T-helper 1 cell (primary cell): Measurements from ENCODE around the gene USH2A.

Experiments used
- DNase-seq, 5 donors: peaks; one replicate each; pipeline ENCODE4 v3.0.0-alpha.2; 2012 to 2020

Gene USH2A

DNA sequence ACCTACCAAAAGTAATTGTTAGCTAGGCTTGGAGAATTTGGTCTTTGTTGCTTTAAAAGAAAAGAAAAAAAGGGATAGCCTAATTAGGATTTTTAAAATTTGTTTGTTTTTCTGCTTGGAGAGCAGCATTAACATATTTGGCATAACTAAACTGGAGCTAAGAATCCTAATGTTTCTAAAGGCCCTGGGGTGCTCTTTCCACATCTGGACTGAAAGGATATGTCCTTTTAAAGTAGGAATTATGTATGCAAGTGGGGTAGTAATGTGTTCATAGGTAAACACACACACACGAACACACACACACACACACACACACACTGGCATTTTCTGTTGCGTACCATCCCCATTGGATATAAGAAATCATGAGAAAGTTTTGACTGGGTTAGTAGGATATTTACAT is 742.2 kb downstream of the USH2A start:
- no peak for DNase-seq

DNA sequence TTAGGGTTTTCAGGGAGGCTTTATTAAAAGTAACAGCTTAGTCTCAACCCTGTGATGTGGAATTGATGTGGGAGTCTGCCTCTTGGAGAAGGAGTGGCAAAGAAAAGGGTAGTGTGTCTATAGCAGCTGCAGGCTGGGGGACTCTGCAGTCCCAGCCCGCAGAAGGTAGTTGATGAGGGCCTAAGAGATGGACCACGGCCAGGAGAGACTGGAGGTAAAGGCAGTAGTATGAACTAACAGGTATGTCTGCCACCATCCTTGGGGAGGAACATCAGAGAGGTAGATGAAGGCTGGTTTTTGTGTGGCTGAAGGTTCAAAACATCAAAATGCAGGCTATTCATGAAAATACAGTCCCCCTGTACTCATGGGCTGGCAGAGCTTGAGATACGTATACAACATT is 744.0 kb downstream of the USH2A start:
- no peak for DNase-seq

DNA sequence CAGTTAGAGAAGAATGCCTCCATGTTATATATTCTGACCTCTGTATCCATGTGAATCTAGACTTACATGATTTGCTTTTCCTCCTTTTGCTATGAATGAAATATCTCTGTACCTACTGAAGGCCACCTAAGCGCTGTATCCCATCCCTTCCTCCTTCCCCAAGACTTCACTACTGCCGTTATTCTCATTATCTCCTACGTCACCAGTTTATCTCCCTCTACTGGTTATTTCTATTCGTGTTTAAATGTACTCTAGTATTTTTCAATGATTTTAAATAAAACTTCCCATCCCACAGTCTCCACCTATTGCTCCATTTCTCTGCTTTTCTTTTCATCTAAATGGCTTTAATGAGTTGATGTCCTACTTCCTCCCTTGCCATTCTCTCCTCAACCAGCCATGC is 746.1 kb downstream of the USH2A start:
- DNase-seq: no peak

DNA sequence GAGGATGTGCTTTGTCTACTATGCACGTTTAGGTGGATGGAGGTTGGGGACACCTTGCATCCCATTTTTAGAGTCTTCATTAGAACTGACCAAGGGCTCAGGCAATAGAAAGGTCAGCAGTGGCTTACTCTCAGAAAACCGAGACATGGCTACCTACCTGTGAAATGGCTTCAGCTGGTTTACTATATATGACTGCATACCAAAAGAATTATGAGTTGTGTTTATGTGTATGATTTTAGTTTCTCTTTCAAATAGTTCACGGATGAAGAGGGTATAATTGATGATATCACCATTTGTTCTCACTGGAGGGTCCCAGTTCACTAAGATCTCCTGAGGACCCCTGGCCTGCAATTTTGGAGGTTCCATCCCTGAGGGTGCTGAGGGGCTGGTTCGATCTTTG is 749.3 kb downstream of the USH2A start:
- DNase-seq: no peak

DNA sequence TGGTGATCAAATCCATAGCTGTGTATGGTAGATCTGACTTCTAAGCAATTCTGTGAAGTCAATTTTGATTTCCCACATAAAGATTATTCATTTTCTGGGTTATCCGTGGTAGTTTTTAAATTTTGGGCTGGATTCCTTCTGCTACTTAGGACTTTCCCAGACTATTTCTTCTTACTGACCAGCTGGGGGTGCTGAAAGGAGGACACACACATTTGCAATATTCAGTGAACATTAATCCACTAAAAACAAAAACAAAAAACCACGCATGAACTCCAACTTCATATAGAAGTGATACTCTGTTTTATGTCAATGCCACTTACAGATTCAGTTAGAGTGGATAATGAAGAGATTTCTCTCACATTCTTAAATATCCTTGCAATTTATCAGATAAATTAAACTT is 750.8 kb downstream of the USH2A start:
- DNase-seq: no peak

DNA sequence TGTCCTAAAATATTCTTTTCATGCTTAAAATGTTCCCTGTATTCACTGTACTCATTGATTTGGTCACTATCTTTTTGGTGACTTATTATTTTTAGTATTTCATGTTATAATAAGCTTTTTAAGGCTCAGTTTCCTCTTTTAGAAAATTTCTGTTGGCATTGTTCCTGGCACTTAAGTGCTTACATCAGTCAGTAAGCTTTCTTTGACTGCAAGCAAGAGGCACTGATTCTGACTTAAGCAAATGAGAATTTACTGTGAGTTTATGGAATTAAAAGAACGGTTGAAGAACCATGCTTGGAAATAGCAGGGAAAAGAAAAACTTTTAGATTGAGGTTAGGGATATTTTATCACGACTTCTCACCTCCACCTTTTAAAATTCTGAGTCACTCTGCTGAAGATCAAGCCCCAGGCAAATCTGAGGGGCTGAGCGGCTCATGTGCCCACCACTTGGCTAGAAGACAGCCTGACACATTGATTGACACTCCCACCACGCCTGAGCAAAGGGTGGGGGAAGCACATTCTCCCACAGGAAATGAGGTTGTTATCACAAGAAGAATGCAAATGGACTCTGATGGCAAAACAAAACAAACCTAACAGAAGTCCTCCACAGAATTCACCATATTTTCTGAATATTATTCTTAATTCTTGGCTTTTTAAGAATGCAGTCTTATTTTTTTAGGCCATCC is 753.3 kb downstream of the USH2A start:
- DNase-seq: no peak

DNA sequence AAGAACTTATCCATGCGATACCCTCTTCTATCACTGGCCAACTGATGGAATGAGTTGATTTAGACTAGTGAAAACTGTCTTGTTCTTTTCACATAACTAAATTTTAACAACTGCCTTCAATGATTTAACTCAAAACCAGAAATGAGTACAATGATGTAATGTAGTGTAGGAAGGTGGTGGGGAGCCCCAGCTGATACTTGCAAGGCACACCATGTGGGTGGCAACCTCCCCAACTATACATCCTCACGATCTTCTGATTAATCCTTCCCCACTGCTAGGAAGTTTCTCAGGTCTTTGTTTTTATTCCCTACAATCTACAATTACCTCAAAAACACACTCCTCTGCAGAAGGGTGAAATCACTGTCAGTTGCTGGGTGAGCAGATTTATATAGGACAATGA is 755.5 kb downstream of the USH2A start:
- DNase-seq: no peak

DNA sequence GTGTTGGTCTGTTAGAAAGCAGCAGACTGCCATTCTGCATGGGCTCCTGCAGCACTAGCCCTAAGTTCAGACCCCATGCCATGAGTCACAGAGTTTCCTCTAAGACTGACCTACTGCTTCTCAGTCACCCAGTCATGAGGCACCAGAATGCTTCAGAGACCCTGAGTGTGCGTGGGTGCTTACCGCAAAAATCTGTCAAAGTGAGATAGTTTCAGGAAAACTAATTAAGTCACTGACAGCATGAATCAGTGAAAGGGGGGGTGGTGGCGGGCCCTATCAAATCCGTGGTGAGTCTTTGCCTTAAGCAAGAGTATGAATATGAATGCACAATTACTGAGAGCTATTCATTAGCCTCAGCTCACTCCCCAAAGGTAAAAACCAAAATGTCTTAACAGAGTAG is 758.0 kb downstream of the USH2A start:
- DNase-seq: no peak

DNA sequence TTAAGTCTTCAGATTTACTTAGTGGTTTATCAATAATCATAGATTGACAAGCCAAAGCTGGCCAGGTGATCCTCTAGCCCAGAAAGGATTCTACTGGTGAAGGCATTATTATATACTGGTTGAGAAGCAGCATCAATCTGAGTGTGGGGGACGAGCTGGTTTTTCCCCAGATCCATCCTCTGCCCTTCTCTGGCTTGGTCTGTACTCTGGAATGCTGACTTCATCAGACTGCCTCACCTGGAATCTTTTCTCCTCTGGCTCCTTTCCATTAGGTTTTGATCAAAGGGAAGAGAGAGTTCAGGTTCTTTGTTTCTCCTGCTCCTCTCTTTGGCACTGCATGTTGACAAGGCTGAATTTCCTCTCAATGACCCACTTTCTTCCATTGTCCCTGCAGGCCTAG is 762.2 kb downstream of the USH2A start:
- no peak for DNase-seq

DNA sequence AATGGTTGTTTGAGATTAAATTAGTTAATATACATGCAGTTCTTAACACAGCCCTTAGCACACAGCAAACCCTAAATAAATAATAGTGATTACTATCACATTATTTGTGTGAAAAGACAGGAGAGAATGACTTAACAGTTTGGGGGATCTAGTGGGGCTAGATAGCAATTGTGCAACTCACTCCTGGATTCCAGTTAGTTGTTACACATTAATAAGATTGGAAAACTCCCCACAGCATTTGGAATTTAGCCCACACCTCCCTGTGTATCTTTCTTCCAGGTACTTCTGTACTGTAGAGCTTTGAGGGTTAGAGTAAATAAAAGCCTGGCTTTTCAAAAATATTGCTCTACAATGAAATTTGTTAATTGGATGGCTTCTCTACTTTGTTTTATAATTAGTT is 763.0 kb downstream of the USH2A start:
- DNase-seq: no peak

DNA sequence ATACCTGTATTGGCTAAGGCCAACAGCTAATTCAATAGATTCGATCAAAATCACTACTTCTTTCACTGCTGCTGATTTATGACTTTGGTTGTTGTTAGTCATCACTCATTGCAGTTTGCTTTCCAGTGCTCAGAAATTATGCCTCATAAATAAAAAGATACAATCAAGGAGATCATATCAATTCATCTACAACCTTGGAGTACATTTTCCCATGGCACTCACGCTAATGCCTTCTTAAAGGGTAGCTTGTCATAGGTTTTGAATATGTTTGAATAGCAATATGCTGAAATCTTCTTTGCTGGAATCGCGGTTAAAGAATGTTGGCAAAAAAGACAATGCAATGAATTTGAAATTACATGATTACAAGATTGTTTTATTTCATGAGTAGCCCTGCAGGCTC is 766.2 kb downstream of the USH2A start:
- DNase-seq: no peak

DNA sequence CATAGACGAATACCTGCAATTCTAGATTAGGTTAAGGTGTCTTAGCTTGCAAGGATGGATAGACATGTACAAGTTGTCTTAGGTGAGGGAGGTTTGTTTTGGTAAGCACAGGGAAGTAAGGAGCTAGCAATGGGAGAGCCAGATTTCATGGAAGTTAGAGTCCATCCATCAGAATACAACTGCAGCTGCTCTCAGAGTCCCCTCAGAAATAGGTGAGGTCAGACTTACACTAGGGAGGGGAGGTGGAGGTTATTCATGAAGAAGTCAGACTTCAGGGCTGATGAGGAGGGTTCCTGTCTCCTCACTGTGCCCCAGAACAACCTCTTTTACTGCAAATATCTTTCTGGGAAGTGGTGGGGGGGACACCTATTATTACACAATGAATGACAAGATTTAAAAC is 770.9 kb downstream of the USH2A start:
- no peak for DNase-seq

DNA sequence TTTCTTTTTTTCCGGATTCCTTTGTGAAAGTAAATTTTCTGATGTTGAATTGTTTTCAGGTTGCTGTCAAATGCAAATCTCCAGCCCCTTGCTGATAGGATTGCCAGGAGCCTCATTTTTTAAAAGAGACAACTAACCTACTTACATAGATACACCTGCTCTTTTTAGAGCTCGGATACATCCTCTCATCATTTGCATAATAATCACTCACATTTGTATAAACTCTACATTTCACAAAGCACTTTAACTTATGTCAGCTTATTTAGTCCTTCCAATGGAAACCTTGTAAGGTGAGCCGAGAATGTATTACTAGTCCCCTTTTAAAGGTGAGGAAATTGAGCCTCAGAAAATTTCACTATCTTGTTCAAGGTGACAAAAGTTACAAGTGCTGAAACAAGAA is 771.4 kb downstream of the USH2A start:
- DNase-seq: no peak

DNA sequence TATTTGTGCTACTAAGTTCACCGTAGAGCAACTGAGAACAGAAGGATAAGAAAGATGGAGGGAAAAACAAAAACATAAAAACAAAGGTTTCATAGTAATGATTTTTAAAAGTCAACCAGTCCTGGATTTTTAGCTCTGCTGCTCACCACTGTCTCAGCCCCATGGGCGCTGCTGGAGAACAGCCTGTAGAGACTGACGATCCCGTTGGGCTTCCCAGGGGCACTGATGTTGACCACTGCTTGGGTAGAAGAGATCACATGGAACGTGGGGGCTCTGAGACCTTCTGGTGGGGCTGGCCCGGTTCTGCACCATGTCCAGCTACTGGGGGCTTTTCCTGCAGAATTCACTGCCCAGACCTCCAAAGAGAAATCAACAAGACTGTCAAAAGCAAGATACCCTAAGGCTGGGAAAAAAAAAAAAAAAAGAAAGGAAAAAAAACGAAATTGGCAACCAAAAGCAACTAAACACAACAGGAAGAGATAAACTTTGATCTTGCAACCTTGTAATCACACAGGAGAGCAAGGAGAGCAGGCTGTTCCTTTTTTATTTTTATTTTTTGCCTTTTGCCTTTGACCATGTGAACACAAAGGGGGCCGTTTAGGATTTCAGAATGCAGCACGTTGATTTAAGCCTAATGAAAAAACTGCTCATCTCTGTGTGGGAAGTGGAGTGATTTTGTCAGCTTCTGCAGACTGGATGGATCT is 772.6 kb downstream of the USH2A start:
- DNase-seq: no peak

DNA sequence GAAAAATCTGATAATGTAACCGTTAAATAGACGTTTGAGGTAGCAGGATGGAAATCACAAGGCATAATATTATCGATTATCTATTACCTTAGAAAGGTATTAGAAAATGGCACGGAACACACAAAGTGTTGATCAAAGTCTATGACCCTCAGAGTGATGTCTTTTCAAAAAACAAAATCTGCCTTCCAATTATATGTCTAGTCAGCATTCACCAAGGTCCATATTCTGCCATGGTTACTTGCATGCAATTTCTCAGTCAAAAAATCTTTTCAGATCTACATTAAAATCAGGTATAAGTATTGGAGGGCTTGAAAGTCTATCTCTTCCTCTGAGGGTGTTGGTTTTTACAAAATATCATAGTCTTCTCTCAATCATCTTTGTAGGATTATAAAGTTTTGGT is 774.3 kb downstream of the USH2A start:
- DNase-seq: no peak

DNA sequence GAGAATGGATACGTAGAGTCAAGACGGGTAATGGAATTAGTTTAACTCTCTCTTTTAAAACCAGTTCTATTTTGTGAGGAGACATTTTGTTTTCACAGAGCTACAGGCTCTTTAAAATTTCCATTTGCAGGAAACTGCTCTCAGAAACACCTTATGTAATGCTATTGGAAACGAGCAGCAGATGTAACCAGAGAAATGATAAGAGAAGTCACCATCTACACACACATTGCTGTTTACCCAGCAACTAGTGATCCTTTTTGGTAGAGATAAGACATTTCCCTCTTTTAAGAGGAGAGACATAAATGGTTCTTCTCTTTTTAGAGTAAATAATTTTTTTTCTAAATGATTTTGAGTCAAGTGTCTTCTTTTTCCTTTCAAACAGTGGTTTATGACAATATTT is 775.5 kb downstream of the USH2A start:
- DNase-seq: no peak

DNA sequence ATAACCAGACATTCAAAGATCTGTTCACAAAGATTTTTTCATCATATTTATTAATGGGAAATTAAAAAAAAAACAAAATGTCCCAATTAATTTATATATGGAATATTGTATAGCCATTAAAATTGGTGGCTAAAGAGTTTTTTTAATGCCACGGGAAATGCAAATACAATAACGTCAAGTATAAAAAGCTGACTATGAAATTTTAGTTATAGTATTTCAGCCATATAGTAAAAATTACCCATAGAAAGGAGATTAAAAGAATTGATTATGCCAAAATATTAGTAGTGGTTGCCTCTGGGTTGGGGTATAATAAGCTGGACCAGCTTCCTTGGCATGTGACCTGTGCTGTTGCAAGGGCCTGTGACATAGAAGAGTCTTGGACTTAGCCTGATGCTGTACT is 777.4 kb downstream of the USH2A start:
- DNase-seq: no peak

DNA sequence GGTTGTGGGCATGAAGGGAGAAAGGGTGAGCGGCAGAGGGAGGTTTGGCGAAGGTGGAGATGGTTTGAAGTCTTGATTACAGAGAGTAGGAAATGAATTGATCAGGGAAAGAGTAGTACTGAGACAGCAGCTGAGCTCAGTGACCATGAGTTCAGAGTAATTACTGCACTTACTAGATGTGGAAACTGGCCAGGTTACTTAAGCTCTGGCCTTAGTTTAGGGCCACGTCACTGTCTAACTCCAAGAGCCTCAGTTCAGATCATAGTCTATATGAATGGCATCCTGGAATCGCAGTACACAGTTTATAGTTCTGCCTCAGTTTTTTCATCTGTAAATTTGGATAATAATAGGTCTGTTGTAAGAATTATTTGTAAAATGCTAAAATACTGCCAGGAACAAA is 778.1 kb downstream of the USH2A start:
- no peak for DNase-seq

DNA sequence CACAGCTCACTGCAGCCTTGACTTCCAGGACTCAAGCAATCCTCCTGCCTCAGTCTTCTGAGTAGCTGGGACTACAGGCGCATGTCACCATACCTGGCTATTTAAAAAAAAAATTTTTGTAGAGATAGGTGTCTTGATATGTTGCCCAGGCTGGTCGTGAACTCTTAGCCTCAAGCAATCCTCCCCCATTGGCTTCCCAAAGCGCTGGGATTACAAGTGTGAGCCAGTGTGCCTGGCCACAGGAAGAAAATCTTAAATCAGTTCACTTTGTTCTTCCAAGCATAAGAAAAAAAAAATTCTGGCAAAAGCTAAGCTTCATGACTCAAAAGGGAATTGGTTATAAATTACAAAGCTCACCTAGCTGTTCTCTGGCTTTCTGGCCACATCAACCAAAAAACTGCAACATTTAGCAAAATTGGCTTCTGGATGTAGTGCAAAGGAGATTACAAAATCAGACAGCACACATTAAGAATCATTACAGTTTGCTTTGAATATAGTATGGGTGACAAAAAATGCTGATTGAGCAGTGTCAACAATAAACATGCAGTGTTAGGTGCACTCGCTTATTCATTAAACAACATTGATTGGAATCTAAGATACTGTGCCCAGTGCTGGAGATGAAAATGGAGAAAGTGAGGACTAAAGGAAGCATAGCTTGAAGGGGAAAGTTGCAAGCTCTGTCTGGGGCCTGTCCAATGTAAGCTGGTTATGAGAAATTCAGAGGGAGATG is 779.5 kb downstream of the USH2A start:
- no peak for DNase-seq

DNA sequence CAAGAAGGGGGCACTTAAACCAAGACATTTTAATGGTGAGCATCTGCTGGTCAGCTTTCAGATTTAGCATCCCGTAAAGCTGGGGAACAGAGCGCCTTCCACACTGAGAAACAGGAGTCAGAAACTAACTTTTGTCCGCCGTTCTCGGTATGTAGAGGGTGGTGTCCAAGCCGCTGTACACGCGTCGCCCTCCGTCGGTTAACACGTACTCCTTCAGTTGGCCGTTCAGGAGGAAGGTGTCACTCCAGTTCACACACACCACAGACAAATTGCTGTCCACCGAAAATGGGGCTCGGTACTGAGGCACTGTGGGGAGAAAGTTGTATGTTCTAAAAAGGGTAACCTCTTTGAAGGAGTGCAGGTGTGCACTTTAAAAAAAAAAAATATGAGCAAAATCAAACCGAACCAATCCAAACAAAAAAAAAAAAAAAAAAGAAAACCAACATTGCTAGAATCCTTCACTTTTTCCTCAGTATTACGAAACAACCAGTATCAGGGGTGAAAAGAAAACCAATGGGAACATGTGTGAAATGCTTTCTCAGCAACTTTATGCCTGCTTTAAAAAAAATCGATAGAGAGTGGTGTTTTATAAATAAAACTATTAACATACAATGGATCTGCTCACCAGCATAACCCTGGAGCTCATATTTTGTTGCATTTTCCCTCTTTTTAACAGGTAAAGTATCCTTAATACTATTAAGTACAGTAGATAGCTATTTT is 782.7 kb downstream of the USH2A start:
- DNase-seq: no peak

DNA sequence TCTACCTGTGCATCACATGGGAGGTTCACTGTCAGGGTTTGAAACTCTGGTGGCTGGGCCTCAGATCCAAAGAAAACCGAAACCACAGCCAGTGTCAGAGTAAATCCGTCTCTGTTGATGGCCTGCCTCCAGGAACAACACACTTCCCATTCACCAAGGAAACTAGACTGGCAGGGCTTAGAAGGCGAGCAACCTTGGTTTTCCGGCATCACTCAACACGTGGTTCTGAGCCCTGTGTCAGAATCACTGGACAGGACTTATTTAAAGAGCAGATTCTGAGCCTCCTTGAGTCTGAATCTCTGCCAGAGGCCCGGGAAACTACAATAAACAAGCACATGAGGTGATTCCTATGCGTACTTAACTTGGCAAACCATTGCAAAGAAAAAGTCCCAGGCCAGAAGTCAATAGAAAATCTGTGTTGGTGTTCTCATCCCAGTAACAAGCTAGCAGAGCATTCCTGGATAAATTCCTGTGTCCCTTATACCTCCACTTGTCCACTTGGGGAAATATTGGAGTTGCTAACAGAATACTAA is 786.1 kb downstream of the USH2A start:
- DNase-seq: no peak

DNA sequence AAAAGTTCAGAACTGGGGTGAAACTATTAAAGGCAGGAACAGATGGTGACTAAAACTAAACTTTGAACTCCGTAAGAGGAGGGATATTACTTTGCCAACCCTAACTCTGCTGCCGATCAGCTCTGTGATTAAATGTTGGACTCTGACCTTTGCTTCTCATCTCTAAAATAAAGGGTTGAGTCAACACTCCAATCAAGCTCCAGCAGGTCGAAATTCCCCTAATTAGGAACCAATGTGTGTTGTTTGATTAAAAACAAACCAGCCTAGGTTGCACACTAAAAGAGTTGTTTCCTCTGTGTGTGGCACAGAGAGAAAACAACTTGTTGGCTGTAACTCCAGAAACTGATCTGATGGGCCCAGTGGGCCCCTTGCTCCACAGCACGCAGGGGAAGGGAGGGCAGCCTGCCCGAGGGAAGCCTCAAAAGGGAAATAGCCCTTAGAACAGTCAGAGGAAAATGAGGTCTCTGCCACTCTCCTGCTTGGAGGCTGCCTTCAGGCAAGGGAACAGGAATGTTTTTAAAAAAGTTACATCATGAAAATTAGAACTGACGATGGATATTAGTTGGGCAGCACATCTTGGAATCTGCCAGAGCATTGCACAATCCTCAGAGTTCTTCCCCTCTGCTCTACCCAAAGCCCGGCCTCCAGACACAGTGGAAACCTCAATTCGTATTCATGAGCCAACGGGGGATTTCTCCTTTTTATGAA is 786.8 kb downstream of the USH2A start:
- DNase-seq: no peak

DNA sequence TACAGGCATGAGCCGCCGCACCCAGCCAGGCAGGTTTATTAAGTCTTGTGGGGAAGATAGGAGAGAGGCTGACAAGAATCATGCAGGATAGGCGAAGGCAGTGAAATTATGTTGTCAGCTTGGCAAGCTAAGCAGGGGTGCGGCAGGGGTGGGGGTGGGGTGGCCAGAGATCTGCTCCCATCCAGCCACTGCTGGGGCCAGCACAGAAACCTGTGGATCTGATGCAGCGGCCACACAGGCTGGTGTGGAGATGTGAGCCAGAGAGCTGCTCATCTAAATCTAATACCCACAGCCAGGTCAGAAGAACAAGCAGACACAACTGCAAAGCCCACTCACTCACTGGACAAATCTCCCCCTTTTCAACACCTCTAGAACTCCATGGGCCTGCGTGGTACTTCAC is 787.4 kb downstream of the USH2A start:
- no peak for DNase-seq
